GM18511 (cell line): ENCODE results near the gene PADI1.

ENCODE experiments used
- ATAC-seq: cut with Tn5 transposase; IDR thresholded peaks from one replicate; pipeline ENCODE4 v1.9.1; 2021; ENCODE audit warnings: mild to moderate bottlenecking, moderate library complexity; ENCODE audit not compliant: unreplicated experiment

PADI1 gene

DNA sequence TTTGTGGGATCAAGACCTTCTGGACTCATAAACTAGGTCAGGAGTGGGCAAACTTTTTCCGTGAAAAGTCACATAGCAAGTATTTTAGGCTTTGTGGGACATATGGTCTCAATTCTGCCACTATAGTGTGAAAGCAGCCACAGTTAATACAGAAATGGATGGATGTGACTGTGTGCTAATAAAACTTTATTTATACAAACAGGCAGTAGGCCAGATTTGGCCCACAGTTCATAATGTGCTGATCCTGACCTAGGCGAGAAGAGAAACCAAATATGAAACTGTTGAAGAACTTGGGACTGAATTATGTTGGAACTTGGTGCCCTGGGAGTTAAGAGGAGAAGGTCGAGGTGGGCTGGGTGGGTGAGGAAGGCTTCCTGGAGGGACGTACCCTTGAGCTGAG, 61.0 kb downstream of the PADI1 start:
- no peak for ATAC-seq

GRCh38 chr1:17270891-17271765, 66.2 kb downstream of the PADI1 start:
- no peak for ATAC-seq

DNA sequence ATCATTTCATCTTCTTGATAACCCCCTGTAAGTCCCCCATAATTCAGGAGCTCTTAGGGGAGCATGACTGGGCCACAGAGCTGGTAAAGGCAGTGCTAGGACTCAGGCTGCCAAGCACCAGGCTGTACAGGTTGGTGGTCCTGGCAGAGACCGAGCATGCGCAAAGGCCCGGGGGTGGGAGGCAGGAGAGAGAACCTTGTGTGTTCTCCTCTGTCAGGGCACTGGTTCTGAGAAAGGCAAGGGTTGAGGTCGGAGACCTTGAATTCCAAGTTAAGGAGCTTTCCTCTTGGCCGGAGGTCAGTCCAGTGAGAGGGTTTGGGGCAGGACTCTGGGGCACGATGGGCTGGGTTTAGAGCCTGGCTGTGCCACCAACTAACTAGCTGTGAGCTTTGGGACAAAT, 67.1 kb downstream of the PADI1 start:
- ATAC-seq = no peak

GRCh38 chr1:17272646-17273045, 67.7 kb downstream of the PADI1 start:
- no peak for ATAC-seq

GRCh38 chr1:17273096-17273495, 68.2 kb downstream of the PADI1 start:
- ATAC-seq = no peak

DNA sequence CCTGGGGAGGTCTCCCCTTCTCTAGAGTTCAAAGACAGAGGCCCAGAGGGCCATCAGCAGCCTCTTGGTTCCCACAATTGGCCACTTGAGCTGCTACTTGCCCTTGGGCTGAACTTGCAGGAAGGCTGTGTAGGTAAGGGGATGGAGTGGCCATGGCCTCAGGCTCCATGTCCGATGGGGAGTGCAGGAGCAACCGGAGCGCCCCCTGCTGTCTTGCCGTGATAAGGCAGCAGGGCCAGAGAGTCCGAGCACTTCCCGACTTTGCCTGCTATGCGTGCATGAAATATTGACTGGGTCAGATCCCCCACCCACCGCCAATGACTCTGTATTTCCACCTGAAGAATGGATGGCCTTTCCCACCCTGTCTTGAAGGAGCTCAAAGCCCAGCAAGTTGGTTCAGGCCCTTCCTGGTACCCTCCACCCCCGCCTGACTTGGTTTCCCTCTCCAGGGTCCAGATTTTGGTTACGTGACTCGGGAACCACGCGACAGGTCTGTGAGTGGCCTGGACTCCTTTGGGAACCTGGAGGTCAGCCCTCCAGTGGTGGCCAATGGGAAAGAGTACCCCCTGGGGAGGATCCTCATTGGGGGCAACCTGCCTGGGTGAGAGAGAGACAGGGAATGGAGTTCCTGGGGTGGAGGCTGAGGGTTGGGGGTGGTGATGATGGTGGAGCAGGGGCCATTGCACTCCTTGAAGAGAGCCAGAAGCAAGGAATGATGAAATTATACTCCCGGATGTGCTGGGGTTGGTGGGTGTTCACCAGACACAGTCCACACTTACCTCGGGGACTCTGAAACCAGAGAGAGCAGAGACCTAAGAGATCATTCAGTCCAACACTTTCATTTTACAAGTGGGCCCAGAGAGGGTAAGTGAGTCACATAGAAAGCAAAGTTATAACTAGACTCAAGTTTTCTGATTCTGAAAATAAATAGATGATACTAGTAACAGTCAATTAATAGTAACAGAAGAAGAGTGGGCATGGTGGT, 69.5 kb downstream of the PADI1 start:
- ATAC-seq = no peak

DNA sequence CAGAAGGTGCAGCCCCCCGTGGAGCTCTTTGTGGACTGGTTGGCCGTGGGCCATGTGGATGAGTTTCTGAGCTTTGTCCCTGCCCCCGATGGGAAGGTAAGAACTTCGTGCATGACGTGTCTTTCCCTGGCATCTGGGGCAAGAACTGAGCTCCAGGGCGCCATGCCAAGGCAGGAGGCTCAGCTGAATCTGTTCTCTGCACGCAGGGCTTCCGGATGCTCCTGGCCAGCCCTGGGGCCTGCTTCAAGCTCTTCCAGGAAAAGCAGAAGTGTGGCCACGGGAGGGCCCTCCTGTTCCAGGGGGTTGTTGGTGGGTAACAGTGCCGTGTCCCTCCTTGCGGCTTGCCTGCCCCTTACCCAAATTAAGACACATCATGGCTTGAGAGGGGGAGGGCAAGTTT, 71.6 kb downstream of the PADI1 start:
- ATAC-seq = no peak

DNA sequence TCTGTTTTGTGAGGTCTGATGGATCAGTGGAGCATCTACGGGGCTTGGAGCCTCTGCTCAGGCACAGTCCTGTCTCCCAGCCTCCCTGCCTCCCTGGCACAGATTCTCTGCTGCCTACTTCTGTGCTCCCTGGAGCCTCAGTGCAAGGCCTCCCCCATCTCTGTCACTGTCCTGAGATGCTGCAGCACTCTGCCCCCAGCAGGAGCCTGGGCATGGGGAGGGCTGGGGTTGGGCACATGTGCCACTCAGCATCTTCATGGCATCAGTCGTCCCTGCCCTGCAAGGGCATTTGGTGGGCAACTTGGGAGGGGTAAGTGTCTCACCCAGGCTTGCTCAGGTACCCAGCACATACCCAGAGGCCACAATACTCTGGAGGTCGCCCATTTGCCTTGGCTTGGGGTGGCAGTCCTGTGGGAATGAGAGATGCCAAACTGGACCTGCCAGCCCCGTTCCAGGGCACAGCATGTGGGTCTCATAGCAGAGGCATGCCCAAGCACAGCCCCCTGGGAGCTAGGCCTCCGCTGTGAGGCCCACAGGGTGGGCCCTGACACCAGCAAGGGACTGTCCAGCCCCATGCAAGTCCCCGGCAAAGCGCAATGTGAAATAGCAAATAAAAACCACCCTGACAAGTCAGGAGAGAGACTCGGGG, 72.7 kb downstream of the PADI1 start:
- ATAC-seq = no peak

DNA sequence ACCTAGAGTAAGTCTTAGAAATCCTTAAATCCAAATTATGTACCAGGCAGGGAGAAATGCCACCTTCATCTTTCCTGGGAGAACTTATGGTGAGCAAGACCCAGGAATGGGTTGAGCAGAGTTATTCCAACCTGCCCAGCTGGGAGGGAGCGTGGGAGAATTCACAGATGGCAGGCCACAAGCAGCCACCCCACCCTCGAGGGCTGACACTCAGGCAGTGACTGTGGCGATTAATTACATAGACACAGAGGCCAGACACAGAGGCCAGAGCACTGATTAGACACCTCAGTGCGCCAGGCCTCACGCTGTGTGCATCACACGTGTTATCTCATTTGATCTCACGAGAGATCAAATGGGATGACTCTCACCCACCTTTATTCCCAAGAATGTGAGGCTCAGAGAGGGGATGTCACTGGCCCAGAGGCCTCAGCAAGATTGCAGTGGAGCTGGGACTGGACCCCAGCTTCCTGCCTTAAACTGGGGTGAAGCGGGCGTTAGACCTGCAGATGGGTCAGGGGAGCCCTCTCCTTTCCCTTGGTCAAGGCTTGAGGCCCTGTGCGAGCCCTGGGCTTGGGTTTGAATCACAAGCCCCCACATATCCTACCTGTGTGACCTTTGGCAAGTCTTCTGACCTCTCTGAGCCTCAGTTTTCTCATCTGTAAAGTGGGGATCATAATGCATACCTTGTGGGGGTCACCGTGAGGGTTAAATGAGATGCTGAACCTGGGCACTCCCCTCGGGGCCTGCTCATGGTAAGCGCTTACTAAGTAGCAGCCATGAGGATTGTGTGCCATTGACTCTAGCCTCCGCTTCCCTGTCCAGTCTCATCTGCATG, 74.3 kb downstream of the PADI1 start:
- no peak for ATAC-seq

DNA sequence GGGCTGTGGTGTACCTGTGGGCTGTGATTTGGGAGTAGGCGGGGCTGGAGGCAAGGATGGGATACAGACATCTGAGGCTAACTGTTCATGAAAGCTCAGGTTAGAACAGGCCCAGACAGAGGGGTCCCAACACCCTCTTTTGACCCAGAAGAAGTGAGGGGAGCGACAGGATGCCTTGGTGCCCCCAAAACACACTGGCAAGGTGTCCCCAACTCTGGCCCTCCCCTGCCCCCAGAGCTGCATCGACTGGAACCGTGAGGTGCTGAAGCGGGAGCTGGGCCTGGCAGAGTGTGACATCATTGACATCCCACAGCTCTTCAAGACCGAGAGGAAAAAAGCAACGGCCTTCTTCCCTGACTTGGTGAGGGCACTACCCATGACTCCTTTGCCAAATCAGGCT, 75.5 kb downstream of the PADI1 start:
- no peak for ATAC-seq

GRCh38 chr1:17280894-17281293, 76.0 kb downstream of the PADI1 start:
- no peak for ATAC-seq

DNA sequence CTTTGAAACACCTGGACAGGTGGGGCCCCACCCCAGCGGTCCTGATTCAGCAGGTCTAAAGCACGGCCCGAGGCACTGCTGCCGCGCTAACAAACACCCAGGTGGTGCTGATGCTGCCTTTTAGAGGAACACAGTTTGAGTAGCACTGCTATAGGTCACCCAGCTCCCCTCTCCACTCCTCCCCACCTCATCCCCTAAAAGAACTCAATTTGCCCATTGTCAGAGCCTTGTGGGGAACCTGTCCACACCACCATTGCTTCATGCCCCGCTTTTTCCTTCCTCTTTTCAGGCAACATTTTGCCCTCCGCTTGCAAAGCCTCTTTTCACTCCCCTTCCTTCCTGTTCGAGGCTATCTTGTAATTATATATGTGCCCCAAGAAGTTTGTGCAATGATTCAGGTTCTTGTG, 76.8 kb downstream of the PADI1 start:
- no peak for ATAC-seq

DNA sequence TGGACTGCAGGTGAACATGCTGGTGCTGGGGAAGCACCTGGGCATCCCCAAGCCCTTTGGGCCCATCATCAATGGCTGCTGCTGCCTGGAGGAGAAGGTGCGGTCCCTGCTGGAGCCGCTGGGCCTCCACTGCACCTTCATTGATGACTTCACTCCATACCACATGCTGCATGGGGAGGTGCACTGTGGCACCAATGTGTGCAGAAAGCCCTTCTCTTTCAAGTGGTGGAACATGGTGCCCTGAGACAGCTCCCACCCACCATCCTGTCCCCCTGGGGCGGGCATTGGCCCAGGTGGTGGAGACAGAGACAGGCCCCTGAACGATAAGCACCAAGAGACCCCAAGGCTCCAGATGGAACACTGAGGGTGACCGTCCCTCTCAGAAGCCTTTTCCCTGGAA, 77.9 kb downstream of the PADI1 start:
- no peak for ATAC-seq

GRCh38 chr1:17286646-17287045, 81.7 kb downstream of the PADI1 start:
- ATAC-seq = no peak

DNA sequence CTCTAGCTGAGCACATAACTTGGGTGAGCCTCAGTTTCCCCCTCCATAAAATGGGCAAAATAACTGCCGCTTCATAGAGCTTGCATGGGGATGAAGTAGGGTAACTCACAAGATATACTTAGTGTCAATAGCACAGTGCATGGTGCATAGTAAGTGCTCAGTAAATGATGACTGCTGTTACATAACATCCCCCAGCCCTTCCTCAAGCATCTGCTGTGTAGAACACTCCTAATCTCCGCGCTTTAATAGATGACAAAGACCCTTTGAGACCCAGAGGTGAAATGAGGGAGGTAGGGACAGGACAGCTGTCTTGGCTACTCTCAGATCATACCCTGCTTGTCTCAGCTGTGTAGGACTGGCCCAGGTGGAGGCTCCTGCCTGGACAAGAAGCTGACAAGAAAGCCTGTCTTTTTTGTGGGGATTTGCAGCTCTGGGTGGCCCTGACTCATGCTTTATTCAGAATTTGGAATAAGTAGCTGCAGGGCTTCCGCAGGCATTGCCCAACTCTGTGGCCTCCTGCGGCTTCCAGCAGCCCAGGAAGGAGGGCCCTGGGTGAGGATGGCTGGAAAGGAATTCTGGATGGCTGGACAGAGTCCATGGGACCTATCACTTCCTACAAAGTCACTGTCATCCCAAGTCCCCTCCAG, 82.3 kb downstream of the PADI1 start:
- ATAC-seq = no peak

DNA sequence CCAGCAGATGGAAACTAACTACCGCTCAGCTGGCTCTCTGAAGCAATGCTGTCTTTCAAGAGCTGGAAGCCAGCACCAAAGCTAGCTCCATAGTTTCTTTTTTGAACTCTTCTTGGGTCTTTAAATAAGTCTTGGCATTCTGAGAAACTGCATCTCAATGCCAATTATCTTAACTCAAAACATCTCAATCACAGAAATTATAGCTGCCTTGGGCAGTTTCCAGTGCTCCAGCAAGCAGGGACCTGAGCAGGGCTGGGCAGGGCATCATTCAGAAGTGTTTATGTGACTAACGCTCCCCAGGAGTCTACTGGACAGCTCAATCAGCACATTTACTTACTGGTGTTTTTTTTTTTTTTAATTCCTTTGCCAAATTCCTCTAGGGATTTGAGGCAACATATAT, 84.8 kb downstream of the PADI1 start:
- ATAC-seq = no peak

DNA sequence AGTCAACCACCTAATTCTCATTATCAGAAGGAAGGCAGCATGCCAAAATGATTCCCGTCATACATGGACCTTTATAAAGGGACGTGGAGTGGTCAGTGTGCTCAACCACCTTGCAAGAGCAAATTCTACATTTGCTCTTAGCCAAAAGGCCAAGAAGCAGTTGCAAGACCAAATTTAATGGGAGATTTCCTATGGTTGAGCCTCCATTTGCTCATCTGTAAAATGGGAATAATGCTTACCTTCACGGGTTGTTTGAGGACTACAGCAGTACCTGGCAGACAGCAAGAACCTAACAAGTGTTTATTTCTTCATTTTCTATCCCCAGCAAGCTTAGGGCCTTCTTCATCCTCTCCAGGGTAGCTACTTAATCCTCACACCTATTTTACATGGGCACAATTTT, 85.6 kb downstream of the PADI1 start:
- no peak for ATAC-seq

GRCh38 chr1:17292299-17293160, 87.6 kb downstream of the PADI1 start:
- no peak for ATAC-seq
